Activated naive CD8-positive, alpha-beta T cell treated with anti-CD3 and anti-CD28 coated beads for 36 hours (primary cell): ENCODE data around the gene TFEB. TPM values are rescaled to one million over a fixed set of nuclear protein-coding genes. Genes with fewer than 3 reads are reported as not detected.

Experiments used
- DNase-seq: peaks from one replicate; pipeline ENCODE4 v3.0.0; 2021
- H3K27ac Mint-ChIP-seq: one replicate; pipeline ENCODE4 v1.8.0; 2022; ENCODE audit warnings: mild to moderate bottlenecking, moderate library complexity, mixed read lengths
- H3K27me3 Mint-ChIP-seq: one replicate; pipeline ENCODE4 v1.8.0; 2022; ENCODE audit warnings: mild to moderate bottlenecking, mixed read lengths
- H3K36me3 Mint-ChIP-seq: one replicate; pipeline ENCODE4 v1.8.0; 2021; ENCODE audit warnings: mild to moderate bottlenecking, mixed read lengths
- H3K4me1 Mint-ChIP-seq: one replicate; pipeline ENCODE4 v1.8.0; 2021; ENCODE audit warnings: mixed read lengths
- H3K4me3 Mint-ChIP-seq: one replicate; pipeline ENCODE4 v1.8.0; 2022; ENCODE audit warnings: mild to moderate bottlenecking, moderate library complexity, mixed read lengths
- H3K9me3 Mint-ChIP-seq: one replicate; pipeline ENCODE4 v1.8.0; 2022; ENCODE audit warnings: mixed read lengths
- total RNA-seq, 2 experiments: library from RNA; stranded (reverse); gene quantifications; one replicate each; pipeline ENCODE4 v1.2.3, GENCODE V29; 2021

Gene TFEB
- total RNA-seq, 2 experiments from 2014 or later = 9.3 to 11.5 TPM

GRCh38 chr6:41689171-41690008 lies 46.0 kb downstream of the TFEB start:
- H3K27ac Mint-ChIP-seq = no peak overlapping the region
- no peaks in the 10 kb centered on the region for H3K9me3 Mint-ChIP-seq
- DNase-seq = no peak
- no peak overlapping the region for H3K4me3 Mint-ChIP-seq
- no peaks in the 10 kb centered on the region for H3K36me3 Mint-ChIP-seq
- H3K27me3 Mint-ChIP-seq = no peaks in the 10 kb centered on the region
- H3K4me1 Mint-ChIP-seq = no peaks in the 10 kb centered on the region

DNA sequence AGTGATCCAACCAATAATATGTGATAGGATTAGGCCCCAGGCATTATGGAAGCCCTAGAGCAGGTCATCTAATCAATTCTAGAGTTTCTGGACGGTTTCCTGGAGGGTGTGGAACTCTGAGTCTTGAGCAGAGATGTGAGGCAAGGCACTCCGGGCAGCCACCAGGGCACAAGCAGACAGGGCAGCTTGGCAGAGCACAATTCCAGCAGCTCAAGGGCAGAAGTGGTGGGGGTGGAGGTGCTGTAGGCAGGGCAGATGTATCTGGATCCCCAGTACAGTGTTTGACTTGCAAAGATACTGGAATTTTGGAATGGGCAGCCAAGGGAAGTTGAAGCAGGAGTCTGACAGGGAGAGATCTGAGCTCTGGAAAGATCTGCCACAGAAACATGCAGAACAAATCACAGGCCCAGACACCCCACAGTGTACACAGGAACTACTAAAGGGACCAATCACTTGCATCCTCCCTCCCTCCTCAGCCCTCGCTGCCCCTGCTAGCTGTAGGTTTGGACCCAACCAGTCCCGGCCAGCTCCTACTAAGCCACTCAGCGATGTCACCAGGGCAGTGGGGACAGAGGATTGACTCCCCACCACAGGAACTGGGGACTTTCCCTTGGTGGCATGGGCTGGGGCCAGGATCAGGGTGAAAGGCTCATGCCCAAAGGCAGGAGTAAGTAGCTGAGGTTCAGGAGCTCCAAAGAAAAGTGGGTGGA lies 47.0 kb downstream of the TFEB start:
- DNase-seq = no peak
- Mint-ChIP-seq H3K4me1 (peaks cover 3% of the 10 kb centered on the region), H3K9me3 (no peaks in the 10 kb centered on the region), H3K27ac (no peak overlapping the region), H3K36me3 (no peaks in the 10 kb centered on the region), H3K4me3 (no peak overlapping the region), H3K27me3 (no peaks in the 10 kb centered on the region)

DNA sequence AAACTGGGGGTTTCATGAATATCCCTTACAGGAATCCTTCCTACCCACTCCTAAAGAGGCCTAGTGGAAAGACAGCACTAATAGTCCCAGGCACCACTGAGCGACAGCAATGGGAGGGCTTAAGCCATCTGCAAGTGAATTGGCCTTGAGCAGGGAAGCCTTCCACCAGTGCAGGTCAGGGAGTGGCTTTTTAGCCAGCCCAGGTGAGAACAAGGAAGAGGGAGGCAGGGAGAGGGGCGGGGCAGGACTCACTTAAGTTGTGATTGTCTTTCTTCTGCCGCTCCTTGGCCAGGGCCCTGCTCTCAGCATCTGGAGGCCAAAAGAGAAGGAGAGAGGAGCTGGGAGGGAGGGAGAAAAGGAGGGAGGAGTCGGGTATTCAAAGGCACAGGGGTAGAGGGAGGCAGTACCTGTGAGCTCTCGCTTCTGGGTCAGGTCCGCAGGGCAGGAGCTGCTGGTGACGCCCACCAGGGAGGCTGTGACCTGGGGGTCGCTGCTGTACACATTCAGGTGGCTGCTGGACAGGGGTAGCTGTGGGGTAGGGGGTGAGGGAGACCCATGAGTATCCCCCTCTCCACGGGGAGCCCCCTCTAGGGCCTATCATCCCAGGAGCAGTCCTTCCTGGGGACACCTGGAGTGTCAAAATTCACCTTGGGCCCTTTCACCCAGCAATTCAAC lies 47.8 kb downstream of the TFEB start:
- no peaks in the 10 kb centered on the region for H3K36me3 Mint-ChIP-seq
- H3K27ac Mint-ChIP-seq = no peak overlapping the region
- peaks cover 3% of the 10 kb centered on the region for H3K4me1 Mint-ChIP-seq
- DNase-seq = no peak
- no peak overlapping the region for H3K4me3 Mint-ChIP-seq
- no peaks in the 10 kb centered on the region for H3K27me3 Mint-ChIP-seq
- no peaks in the 10 kb centered on the region for H3K9me3 Mint-ChIP-seq

- no peaks in the 10 kb centered on the region for H3K9me3 Mint-ChIP-seq
- H3K27me3 Mint-ChIP-seq = peaks cover 6% of the 10 kb centered on the region
- no peak for DNase-seq
- no peak overlapping the region for H3K27ac Mint-ChIP-seq
- peaks cover 3% of the 10 kb centered on the region for H3K4me1 Mint-ChIP-seq
- H3K36me3 Mint-ChIP-seq = no peaks in the 10 kb centered on the region
- no peak overlapping the region for H3K4me3 Mint-ChIP-seq
These were observed 49.6 kb downstream of the TFEB start for GRCh38 chr6:41685641-41686380.

DNA sequence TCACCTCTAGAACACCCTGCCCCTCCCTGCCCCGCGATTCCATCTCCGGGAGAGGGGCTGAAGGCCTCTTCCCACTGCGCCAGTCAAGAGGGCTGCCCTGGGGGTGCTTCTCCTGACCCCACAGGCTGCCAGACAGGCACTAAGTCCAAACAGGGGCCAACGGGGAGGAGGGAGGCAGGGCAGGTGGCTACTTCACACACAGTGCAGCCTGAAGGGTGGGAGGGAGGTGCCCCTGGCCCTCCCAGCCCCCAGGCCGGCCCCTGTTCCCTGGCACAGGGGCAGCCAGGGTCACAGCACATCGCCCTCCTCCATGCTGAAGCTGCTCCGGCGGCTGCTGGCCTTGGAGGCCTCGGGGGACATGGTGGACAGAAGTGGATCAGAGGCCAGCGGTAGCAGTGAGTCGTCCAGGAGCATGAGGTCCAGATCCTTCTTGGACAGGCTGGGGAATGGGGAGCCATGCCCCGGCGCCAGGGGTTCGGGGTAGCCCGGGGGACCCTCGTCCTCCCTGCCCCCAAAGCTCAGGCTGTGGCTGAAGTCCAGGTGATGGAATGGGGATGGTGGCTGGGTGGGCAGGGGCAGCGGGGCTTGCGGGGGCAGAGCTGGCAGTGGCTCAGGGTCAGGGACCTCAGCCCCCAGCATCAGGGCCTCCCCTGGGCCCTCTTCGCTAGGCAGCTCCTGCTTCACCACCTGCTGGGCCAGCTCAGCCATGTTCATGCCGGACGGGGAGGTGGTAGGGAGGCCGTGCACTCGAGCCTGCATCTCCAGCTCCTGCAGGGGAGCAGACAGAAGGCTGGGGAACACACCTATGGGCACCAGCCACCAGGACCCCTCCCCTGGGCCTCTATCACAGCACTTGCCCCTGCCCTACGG lies 50.9 kb downstream of the TFEB start:
- peaks cover 6% of the 10 kb centered on the region for H3K27me3 Mint-ChIP-seq
- DNase-seq = no peak
- peaks cover 3% of the 10 kb centered on the region for H3K4me1 Mint-ChIP-seq
- no peak overlapping the region for H3K4me3 Mint-ChIP-seq
- H3K36me3 Mint-ChIP-seq = no peaks in the 10 kb centered on the region
- H3K27ac Mint-ChIP-seq = no peak overlapping the region
- no peaks in the 10 kb centered on the region for H3K9me3 Mint-ChIP-seq

GRCh38 chr6:41683523-41684310 lies 51.7 kb downstream of the TFEB start:
- Mint-ChIP-seq H3K27me3 (peaks cover 6% of the 10 kb centered on the region), H3K4me3 (peak overlapping the region; percentile 74)

GRCh38 chr6:41683273-41683522 lies 52.2 kb downstream of the TFEB start:
- Mint-ChIP-seq H3K27ac (peak overlapping the region; percentile 71), H3K9me3 (no peaks in the 10 kb centered on the region), H3K27me3 (peaks cover 6% of the 10 kb centered on the region), H3K4me1 (peaks cover 3% of the 10 kb centered on the region), H3K36me3 (no peaks in the 10 kb centered on the region), H3K4me3 (peak overlapping the region; percentile 74)
- DNase-seq = no peak

More at GRCh38 chr6:41683523-41684310, 51.7 kb downstream of the TFEB start:
- DNase-seq = peak; percentile 83
- no peaks in the 10 kb centered on the region for H3K9me3 Mint-ChIP-seq
- H3K36me3 Mint-ChIP-seq = no peaks in the 10 kb centered on the region
- peak overlapping the region; percentile 84 for H3K27ac Mint-ChIP-seq
- peaks cover 3% of the 10 kb centered on the region for H3K4me1 Mint-ChIP-seq

GRCh38 chr6:41682497-41683272 lies 52.7 kb downstream of the TFEB start:
- Mint-ChIP-seq H3K4me1 (peaks cover 3% of the 10 kb centered on the region), H3K36me3 (no peaks in the 10 kb centered on the region), H3K27ac (peak overlapping the region; percentile 71), H3K27me3 (peaks cover 6% of the 10 kb centered on the region), H3K4me3 (peak overlapping the region; percentile 74), H3K9me3 (no peaks in the 10 kb centered on the region)
- no peak for DNase-seq

DNA sequence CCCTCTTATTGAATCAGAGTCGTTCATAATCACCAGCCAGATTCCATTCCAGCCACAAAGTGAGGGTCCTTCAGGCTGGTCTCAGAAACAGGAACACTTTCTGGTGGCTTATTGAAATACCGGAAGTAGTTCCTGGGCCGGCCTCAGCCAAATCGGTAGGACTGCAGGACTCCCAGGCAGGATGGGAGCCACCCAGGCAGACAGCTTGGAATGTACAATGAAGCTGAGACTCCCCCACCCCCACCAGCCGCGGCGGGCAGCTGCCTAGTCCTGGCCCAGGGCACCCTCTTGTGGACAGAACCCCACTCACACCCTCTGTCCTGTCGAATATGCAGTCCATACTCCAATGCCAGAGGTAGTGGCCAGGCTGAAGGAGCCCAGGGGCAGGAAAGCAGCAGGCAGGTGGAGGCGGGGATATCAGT lies 53.3 kb downstream of the TFEB start:
- H3K27me3 Mint-ChIP-seq = peaks cover 6% of the 10 kb centered on the region
- peak; percentile 75 for DNase-seq
- no peak overlapping the region for H3K27ac Mint-ChIP-seq
- peaks cover 3% of the 10 kb centered on the region for H3K4me1 Mint-ChIP-seq
- H3K4me3 Mint-ChIP-seq = peak overlapping the region; percentile 25
- H3K36me3 Mint-ChIP-seq = no peaks in the 10 kb centered on the region
- no peaks in the 10 kb centered on the region for H3K9me3 Mint-ChIP-seq

DNA sequence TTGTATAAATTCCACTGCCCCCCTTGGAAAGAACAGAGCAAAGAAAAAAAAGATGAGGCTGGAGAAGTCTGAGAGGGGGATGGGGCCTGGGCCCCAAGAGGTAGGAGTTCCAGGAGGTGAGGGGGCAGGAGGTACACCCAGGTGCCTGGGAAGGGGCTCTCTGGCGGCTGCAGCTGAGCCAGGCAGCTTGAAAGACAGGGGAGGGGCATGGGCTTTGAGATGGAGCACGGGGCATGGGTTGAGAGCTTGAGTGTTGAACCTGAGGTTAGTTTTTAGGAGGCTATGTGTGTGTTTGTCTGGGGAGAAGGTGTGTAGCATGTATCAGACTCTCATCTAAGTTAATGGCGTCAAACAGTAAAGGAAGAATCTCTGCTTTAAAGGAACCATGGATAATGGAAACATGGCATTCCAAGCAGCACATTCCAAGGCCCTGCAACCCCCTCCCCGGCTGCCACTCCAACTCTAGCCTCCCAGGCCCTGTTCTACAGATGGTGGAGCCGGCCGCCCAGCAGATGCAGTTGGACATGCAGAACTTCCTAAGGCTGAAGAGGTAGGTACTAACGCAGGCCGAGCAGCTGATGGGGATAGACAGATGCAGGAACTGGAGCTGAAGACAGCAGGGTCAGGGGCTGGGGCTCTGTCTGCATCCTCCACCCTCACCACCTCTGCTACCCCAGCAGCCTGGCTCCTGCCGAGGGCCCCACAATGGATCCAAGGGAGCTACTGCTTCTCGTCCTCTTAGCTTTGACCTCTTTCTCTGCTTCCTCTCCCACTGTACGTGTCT lies 55.0 kb downstream of the TFEB start:
- no peak overlapping the region for H3K4me3 Mint-ChIP-seq

DNA sequence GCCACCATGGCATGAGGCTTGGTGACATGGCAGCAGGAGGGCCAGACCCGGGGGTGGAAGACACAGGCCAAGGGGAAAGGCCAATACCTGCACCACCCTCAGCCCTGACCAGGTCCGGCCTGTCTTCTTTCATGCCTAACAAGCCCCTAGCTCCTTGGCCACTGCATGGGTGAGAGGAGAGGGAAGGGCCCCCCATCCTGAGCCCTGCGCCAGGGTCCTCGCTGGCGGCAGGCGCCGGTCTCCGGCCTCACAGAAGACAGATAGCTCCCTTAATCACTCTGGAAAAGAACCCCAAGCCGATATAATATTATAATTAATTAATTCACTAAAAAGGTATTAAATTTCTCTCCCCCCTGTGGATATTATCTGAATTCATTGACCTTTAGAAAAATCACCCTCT lies 55.7 kb downstream of the TFEB start:
- no peaks in the 10 kb centered on the region for H3K9me3 Mint-ChIP-seq
- no peaks in the 10 kb centered on the region for H3K36me3 Mint-ChIP-seq
- peaks cover 3% of the 10 kb centered on the region for H3K4me1 Mint-ChIP-seq
- H3K4me3 Mint-ChIP-seq = no peak overlapping the region
- peaks cover 6% of the 10 kb centered on the region for H3K27me3 Mint-ChIP-seq
- no peak overlapping the region for H3K27ac Mint-ChIP-seq
- DNase-seq = no peak

More for the DNA sequence above, 55.0 kb downstream of the TFEB start:
- H3K4me1 Mint-ChIP-seq = peaks cover 3% of the 10 kb centered on the region
- H3K27me3 Mint-ChIP-seq = peaks cover 6% of the 10 kb centered on the region
- H3K27ac Mint-ChIP-seq = no peak overlapping the region
- DNase-seq = no peak
- no peaks in the 10 kb centered on the region for H3K9me3 Mint-ChIP-seq
- H3K36me3 Mint-ChIP-seq = no peaks in the 10 kb centered on the region

- Mint-ChIP-seq H3K36me3 (no peaks in the 10 kb centered on the region), H3K4me3 (no peak overlapping the region), H3K27ac (no peak overlapping the region), H3K27me3 (peaks cover 11% of the 10 kb centered on the region), H3K4me1 (peaks cover under 1% of the 10 kb centered on the region), H3K9me3 (no peaks in the 10 kb centered on the region)
- DNase-seq = no peak
These were observed 56.8 kb downstream of the TFEB start for GRCh38 chr6:41678511-41679084.
